Testis (tissue), 3 donors: ENCODE results near the gene KHK. TPM values are rescaled to one million over a fixed set of nuclear protein-coding genes. Genes with fewer than 3 reads are reported as not detected.

Experiments
- DNase-seq: peaks from one replicate; pipeline ENCODE4 v3.0.0-alpha.2; 2019
- H3K27ac ChIP-seq, 2 donors: fragments of 200-600 bp; sonication (generic); one replicate each; pipeline ENCODE4 v1.5.1; 2019
- H3K27me3 ChIP-seq: fragments of 200-600 bp; sonication (generic); one replicate; pipeline ENCODE4 v1.5.1; 2019
- H3K36me3 ChIP-seq: fragments of 200-600 bp; sonication (generic); one replicate; pipeline ENCODE4 v1.5.1; 2017; ENCODE audit warnings: low read depth; ENCODE audit errors: missing control alignments
- H3K4me1 ChIP-seq: fragments of 200-600 bp; sonication (generic); one replicate; pipeline ENCODE4 v1.5.1; 2019
- H3K4me3 ChIP-seq, 2 donors: fragments of 200-600 bp; sonication (generic); one replicate each; pipeline ENCODE4 v1.5.1; 2017 to 2019
- H3K9me3 ChIP-seq: fragments of 200-600 bp; sonication (generic); one replicate; pipeline ENCODE4 v1.5.1; 2017
- POLR2A ChIP-seq: fragments of 450-650 bp; IDR thresholded peaks from one replicate; pipeline ENCODE4 v1.6.1; 2017; ENCODE audit warnings: antibody characterized with exemption, mild to moderate bottlenecking, moderate library complexity
- WGBS, 2 donors: methylation state at CpG; one replicate each; pipeline ENCODE4 v1.1.5; 2018; 5-methylcytosine and 5-hydroxymethylcytosine counted together
- intact Hi-C: fragments of 100-400 bp; cut with DNase I; formaldehyde crosslinking; loops from one replicate; pipeline ENCODE4 v1.15.1; 2023; ENCODE audit warnings: low total_unique reads
- polyA plus RNA-seq: library from polyadenylated mRNA; stranded (reverse); fragments of 350-450 nt; fragmentation: Illumina TruSeq; extraction: RNeasy Lipid Tissue Mini Kit (QIAGEN cat#74804); gene quantifications from one replicate; pipeline ENCODE4 v1.2.3, GENCODE V29; 2014; ENCODE audit warnings: low read depth, low replicate concordance; ENCODE audit not compliant: insufficient read depth
- total RNA-seq, 2 donors: library from RNA; depleted of rRNA; stranded (reverse); fragments of >200 nt; gene quantifications; one replicate each; pipeline ENCODE4 v1.2.3, GENCODE V29; 2016
- TF ChIP-seq, protein P1 (sequence below), 3 experiments: fragments of 450-650 bp in 2 of 3; fragments of 200-600 bp in 1 of 3; sonication (generic) in 1 of 3; IDR thresholded peaks; one replicate each; pipeline ENCODE4 v1.5.1; 2016 to 2019; ENCODE audit warnings: antibody characterized with exemption in 3 of 3, mild to moderate bottlenecking in 2 of 3, moderate library complexity in 1 of 3

KHK gene
- total and polyA plus RNA-seq, 3 donors from 2014 or later, result 5.3 to 13.4 (median 11.5) TPM

GRCh38 chr2:27039871-27040270 lies 46.7 kb upstream of the KHK start:
- H3K27me3 ChIP-seq, result no peaks in the 10 kb centered on the region
- DNase-seq, result no peak
- H3K36me3 ChIP-seq, result no peaks in the 10 kb centered on the region
- no peaks in the 10 kb centered on the region for H3K9me3 ChIP-seq
- peaks cover 4% of the 10 kb centered on the region for H3K4me1 ChIP-seq
- 91 to 99% methylated on average over 7 of the region's 7 CpGs for WGBS, 2 donors
- H3K4me3 ChIP-seq, result no peak overlapping the region
- no peak for TF ChIP-seq POLR2A
- no peak overlapping the region for H3K27ac ChIP-seq
- intact Hi-C loops, result no loop called here

GRCh38 chr2:27040282-27040681 lies 46.3 kb upstream of the KHK start:
- Histone ChIP-seq H3K27ac (no peak overlapping the region), H3K36me3 (no peaks in the 10 kb centered on the region), H3K9me3 (no peaks in the 10 kb centered on the region), H3K4me3 (no peak overlapping the region), H3K27me3 (no peaks in the 10 kb centered on the region), H3K4me1 (no peaks in the 10 kb centered on the region)
- no peak for TF ChIP-seq POLR2A
- TF ChIP-seq, protein P1, sequence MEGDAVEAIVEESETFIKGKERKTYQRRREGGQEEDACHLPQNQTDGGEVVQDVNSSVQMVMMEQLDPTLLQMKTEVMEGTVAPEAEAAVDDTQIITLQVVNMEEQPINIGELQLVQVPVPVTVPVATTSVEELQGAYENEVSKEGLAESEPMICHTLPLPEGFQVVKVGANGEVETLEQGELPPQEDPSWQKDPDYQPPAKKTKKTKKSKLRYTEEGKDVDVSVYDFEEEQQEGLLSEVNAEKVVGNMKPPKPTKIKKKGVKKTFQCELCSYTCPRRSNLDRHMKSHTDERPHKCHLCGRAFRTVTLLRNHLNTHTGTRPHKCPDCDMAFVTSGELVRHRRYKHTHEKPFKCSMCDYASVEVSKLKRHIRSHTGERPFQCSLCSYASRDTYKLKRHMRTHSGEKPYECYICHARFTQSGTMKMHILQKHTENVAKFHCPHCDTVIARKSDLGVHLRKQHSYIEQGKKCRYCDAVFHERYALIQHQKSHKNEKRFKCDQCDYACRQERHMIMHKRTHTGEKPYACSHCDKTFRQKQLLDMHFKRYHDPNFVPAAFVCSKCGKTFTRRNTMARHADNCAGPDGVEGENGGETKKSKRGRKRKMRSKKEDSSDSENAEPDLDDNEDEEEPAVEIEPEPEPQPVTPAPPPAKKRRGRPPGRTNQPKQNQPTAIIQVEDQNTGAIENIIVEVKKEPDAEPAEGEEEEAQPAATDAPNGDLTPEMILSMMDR (IDR thresholded peaks at IDR 0.05), result no peak
- 94 to 95% methylated on average over 7 to 8 of the region's 8 CpGs for WGBS, 2 donors
- no peak for DNase-seq
- intact Hi-C loops, result no loop called here

GRCh38 chr2:27041752-27042151 lies 44.8 kb upstream of the KHK start:
- intact Hi-C loops, result no loop called here
- H3K27ac ChIP-seq, result no peak overlapping the region
- no peaks in the 10 kb centered on the region for H3K36me3 ChIP-seq
- WGBS, 2 donors, result 41 to 45% methylated on average over 5 of the region's 5 CpGs
- H3K9me3 ChIP-seq, result no peaks in the 10 kb centered on the region
- H3K4me1 ChIP-seq, result no peaks in the 10 kb centered on the region
- no peak for DNase-seq
- H3K27me3 ChIP-seq, result no peaks in the 10 kb centered on the region
- H3K4me3 ChIP-seq, result no peak overlapping the region
- no peak for TF ChIP-seq POLR2A
- TF ChIP-seq, protein P1 (IDR thresholded peaks at IDR 0.05), result no peak

- H3K27ac ChIP-seq, result no peak overlapping the region
- no peak overlapping the region for H3K4me3 ChIP-seq
- no peaks in the 10 kb centered on the region for H3K9me3 ChIP-seq
- no peaks in the 10 kb centered on the region for H3K36me3 ChIP-seq
- H3K27me3 ChIP-seq, result no peaks in the 10 kb centered on the region
- H3K4me1 ChIP-seq, result no peaks in the 10 kb centered on the region
- intact Hi-C loops, result no loop called here
- DNase-seq, result no peak
- WGBS, 2 donors, result 60 to 62% methylated on average over 10 of the region's 10 CpGs
- TF ChIP-seq, protein P1 (IDR thresholded peaks at IDR 0.05), result no peak
- no peak for TF ChIP-seq POLR2A
Measured at GRCh38 chr2:27042159-27042661, 44.4 kb upstream of the KHK start.

DNA sequence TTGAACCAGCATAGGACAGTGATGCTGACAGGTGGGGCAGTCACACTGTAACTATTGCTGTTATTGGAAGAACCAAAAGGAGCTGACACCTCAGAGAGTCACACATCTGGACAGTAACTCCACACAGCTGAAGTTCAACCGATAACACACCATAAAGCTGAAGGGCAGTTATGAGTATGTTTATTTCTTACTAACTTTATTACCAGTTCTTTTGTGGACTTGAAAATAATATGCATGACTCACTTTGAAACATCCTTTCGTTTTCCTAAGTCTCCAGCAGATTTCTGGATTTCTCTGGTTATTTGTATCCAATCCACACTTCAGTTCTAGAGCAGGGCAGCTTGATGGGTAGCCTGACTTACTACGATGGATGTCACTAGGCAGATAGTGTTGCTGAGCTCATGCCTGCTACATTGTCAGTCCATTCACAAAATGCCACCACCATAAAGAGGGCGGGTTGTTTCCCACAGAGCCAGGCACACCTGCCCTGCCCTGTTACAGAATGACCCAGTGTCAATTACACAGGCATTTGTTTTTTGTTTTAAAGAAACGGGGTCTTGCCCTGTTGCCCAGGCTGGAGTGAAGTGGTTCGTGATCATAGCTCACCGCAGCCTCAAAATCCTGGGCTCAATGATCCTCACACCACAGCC lies 43.5 kb upstream of the KHK start:
- TF ChIP-seq POLR2A, result no peak
- TF ChIP-seq, protein P1 (IDR thresholded peaks at IDR 0.05), result no peak
- H3K4me3 ChIP-seq, result no peak overlapping the region
- no peak overlapping the region for H3K27ac ChIP-seq
- intact Hi-C loops, result no loop called here
- 82 to 83% methylated on average over 7 of the region's 7 CpGs for WGBS, 2 donors
- no peaks in the 10 kb centered on the region for H3K4me1 ChIP-seq
- no peaks in the 10 kb centered on the region for H3K36me3 ChIP-seq
- no peaks in the 10 kb centered on the region for H3K9me3 ChIP-seq
- H3K27me3 ChIP-seq, result no peaks in the 10 kb centered on the region
- no peak for DNase-seq
